ENCODE measurements around the gene VEZT. TPM values are rescaled to one million over a fixed set of nuclear protein-coding genes. Genes with fewer than 3 reads are reported as not detected.

Gene VEZT
- total and polyA plus RNA-seq, 10 of the 15 experiments (the other 5 are each of a cell fraction or from before 2014, with no cell fraction given) = 32.8 to 134 (median 66.2) TPM

- in situ Hi-C loops (cut with MboI) = no loop called here
- intact Hi-C loops (cut with micrococcal nuclease; ENCODE audit: unreplicated experiment) = no loop called here
- FAIRE-seq (no peak), DNase-seq (ENCODE audit: low read depth, low spot score) (no peak), ATAC-seq (no peak)
- Histone ChIP-seq H3K79me2 (ENCODE audit: control insufficient read depth, insufficient read depth, low read length) (no peaks in the 10 kb centered on the region), H3K9ac (ENCODE audit: control insufficient read depth, insufficient read depth, low read length) (no peak overlapping the region), H3K4me2 (ENCODE audit: control insufficient read depth, insufficient read depth) (no peak overlapping the region), H3K27me3 (replicated peaks in 1 of 2; ENCODE audit: control insufficient read depth in 2 of 2, insufficient read depth in 2 of 2, low read length in 1 of 2) (no peaks in the 10 kb centered on the region), H3K27ac (ENCODE audit: control insufficient read depth, insufficient read depth) (no peak overlapping the region), H3K4me1 (ENCODE audit: control insufficient read depth, insufficient read depth, low read length) (no peaks in the 10 kb centered on the region), H3K36me3 (ENCODE audit: control insufficient read depth in 2 of 2, insufficient read depth in 2 of 2, low read length in 1 of 2) (peaks cover 0 to 12% of the 10 kb centered on the region in 2 experiments; a peak in 3 of 4 replicates), H3K4me3 (no peak overlapping the region), H4K20me1 (ENCODE audit: control insufficient read depth, insufficient read depth) (no peaks in the 10 kb centered on the region), H3K9me3 (replicated peaks; ENCODE audit: control insufficient read depth, insufficient read depth, low read length) (no peaks in the 10 kb centered on the region), H2AFZ (ENCODE audit: control insufficient read depth, low read depth, low read length) (no peak overlapping the region)
- ChIA-PET RAD21 (ENCODE audit: unreplicated experiment) (no interaction called here), POLR2A (interaction anchor here (0.7 to 1.4 kb wide), 2 partner anchors 17 to 22 kb away, joined by 3 to 4 read pairs; no protein-coding TSS in a partner anchor), SMC1A (ENCODE audit: uncharacterized antibody, unreplicated experiment) (interaction anchor here (0.8 to 1.6 kb wide), 4 partner anchors 12 to 268 kb away, joined by 3 to 4 read pairs (median 4); no protein-coding TSS in a partner anchor), CTCF (interaction anchor here (0.8 to 0.9 kb wide), 2 partner anchors 26 to 149 kb away, joined by 3 read pairs; no protein-coding TSS in a partner anchor)
- BruUV-seq (replicated peaks) = no TSS peak
- 95% methylated on average over 2 of the region's 2 CpGs for WGBS (ENCODE audit: insufficient coverage, insufficient replicate concordance, low lambda C conversion rate, missing lambda C conversion rate)
- TF ChIP-seq NBN (IDR thresholded peaks at IDR 0.05) = no peak
- no peak for TF ChIP-seq ZBED1 (IDR thresholded peaks at IDR 0.05; ENCODE audit: borderline replicate concordance)
- no peak for TF ChIP-seq PBX3 (IDR thresholded peaks at IDR 0.05; ENCODE audit: insufficient replicate concordance, low read depth, low read length)
- TF ChIP-seq SIN3A (IDR thresholded peaks at IDR 0.05; ENCODE audit: low read depth, low read length) = no peak
Measured at GRCh38 chr12:95265765-95266164, 48.2 kb downstream of the VEZT start.

- no peak overlapping the region for H3K4me2 ChIP-seq (ENCODE audit: control insufficient read depth, insufficient read depth)
- no peaks in the 10 kb centered on the region for H3K4me1 ChIP-seq (ENCODE audit: control insufficient read depth, insufficient read depth, low read length)
- no peak overlapping the region for H3K27ac ChIP-seq (ENCODE audit: control insufficient read depth, insufficient read depth)
- CTCF ChIA-PET = interaction anchor here (0.7 to 0.8 kb wide), 2 partner anchors 127 to 149 kb away, joined by 3 read pairs; no protein-coding TSS in a partner anchor
- no peak overlapping the region for H3K4me3 ChIP-seq
- H3K9me3 ChIP-seq (replicated peaks; ENCODE audit: control insufficient read depth, insufficient read depth, low read length) = no peaks in the 10 kb centered on the region
- no peak overlapping the region for H2AFZ ChIP-seq (ENCODE audit: control insufficient read depth, low read depth, low read length)
- in situ Hi-C loops (cut with MboI) (no loop called here), intact Hi-C loops (cut with micrococcal nuclease; ENCODE audit: unreplicated experiment) (no loop called here)
- ATAC-seq (no peak), FAIRE-seq (no peak), DNase-seq (ENCODE audit: low read depth, low spot score) (no peak)
- SMC1A ChIA-PET (ENCODE audit: uncharacterized antibody, unreplicated experiment) = interaction anchor here (0.8 to 1.6 kb wide), 4 partner anchors 13 to 268 kb away, joined by 3 to 4 read pairs (median 4); no protein-coding TSS in a partner anchor
- BruUV-seq (replicated peaks) = no TSS peak
- POLR2A ChIA-PET = interaction anchor here (0.7 to 1.4 kb wide), 2 partner anchors 17 to 23 kb away, joined by 3 to 4 read pairs; no protein-coding TSS in a partner anchor
- no peaks in the 10 kb centered on the region for H4K20me1 ChIP-seq (ENCODE audit: control insufficient read depth, insufficient read depth)
- no peak overlapping the region for H3K9ac ChIP-seq (ENCODE audit: control insufficient read depth, insufficient read depth, low read length)
- H3K36me3 ChIP-seq (ENCODE audit: control insufficient read depth in 2 of 2, insufficient read depth in 2 of 2, low read length in 1 of 2) = peaks cover 0 to 12% of the 10 kb centered on the region in 2 experiments; a peak in 3 of 4 replicates
- 98% methylated on average over 6 of the region's 6 CpGs for WGBS (ENCODE audit: insufficient coverage, insufficient replicate concordance, low lambda C conversion rate, missing lambda C conversion rate)
- no peaks in the 10 kb centered on the region for H3K79me2 ChIP-seq (ENCODE audit: control insufficient read depth, insufficient read depth, low read length)
- H3K27me3 ChIP-seq (replicated peaks in 1 of 2; ENCODE audit: control insufficient read depth in 2 of 2, insufficient read depth in 2 of 2, low read length in 1 of 2) = no peaks in the 10 kb centered on the region
- RAD21 ChIA-PET (ENCODE audit: unreplicated experiment) = no interaction called here
- no peak for TF ChIP-seq SMC3 (IDR thresholded peaks at IDR 0.05; ENCODE audit: borderline replicate concordance, low read length)
- TF ChIP-seq PAX5 (IDR thresholded peaks at IDR 0.05; ENCODE audit: borderline replicate concordance, low read depth, low read length) = no peak
- TF ChIP-seq BCL3 (IDR thresholded peaks at IDR 0.05; ENCODE audit: borderline replicate concordance, insufficient read depth, low read depth, low read length, poor library complexity, severe bottlenecking) = no peak
- TF ChIP-seq GATAD2B (conservative IDR thresholded peaks at IDR 0.05; ENCODE audit: low read depth) = no peak
- TF ChIP-seq MTA3 (IDR thresholded peaks at IDR 0.05; ENCODE audit: borderline replicate concordance, low read length) = no peak
- no peak for TF ChIP-seq ZNF687 (IDR thresholded peaks at IDR 0.05)
- no peak for TF ChIP-seq SMAD1 (IDR thresholded peaks at IDR 0.05; ENCODE audit: low read depth, partially characterized antibody)
Measured at GRCh38 chr12:95266254-95266653, 48.6 kb downstream of the VEZT start.
